Measurements from ENCODE around the gene CISD2. TPM values are rescaled to one million over a fixed set of nuclear protein-coding genes. Genes with fewer than 3 reads are reported as not detected.
"Not testable (repeated sequence)": the region's sequence is repeated elsewhere in the genome, so short reads cannot be mapped to it uniquely, and the experiment has no call there.

CISD2 gene
- total RNA-seq, 1 experiment from 2014 or later, result 69.2 TPM

- DNase-seq (ENCODE audit: low spot score), result no peak
These were observed 19.1 kb upstream of the CISD2 start for GRCh38 chr4:102849579-102850104.

DNA sequence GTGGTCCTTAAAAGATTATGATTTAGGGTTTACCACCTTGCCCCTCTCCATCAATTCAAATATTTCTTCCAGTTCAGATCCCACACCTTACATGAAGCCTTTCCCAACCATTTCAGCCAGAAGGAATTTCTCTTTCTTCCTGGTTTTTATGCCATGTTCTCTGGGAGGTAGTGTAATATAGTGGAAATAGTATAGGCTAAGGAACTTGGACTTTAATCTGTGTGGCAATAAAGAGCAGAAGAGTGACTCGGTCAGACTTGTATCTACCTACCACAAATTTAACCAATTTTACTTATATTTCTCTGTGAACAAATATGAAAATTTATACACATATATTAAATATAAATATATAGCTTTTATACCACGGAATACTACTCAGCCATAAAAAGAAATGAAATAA, 18.4 kb upstream of the CISD2 start:
- DNase-seq (ENCODE audit: low spot score), result no peak

GRCh38 chr4:102858828-102859464, 9.8 kb upstream of the CISD2 start:
- no peak for DNase-seq (ENCODE audit: low spot score)

- no peak for DNase-seq (ENCODE audit: low spot score)
These were observed 8.0 kb upstream of the CISD2 start for GRCh38 chr4:102860611-102861324.

- no peak for DNase-seq (ENCODE audit: low spot score)
These were observed 6.8 kb upstream of the CISD2 start for GRCh38 chr4:102862016-102862415.

DNA sequence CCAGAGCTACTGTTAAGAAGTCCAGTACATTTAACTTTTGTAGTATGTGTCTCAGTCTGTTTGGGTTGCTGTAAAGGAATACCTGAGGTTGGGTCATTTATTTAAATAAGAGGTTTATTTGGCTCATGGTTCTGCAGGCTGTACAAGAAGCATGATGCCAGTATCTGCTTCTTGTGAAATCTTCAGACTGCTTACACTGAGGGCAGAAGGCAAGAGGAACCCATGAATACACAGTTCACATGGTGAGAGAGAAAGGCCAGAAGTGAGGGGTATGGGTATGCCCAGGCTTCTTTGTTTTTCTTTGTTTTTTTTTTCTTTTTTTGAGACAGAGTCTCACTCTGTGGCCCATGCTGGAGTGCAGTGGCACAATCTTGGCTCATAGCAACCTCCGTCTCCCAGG, 6.0 kb upstream of the CISD2 start:
- no peak for DNase-seq (ENCODE audit: low spot score)

DNA sequence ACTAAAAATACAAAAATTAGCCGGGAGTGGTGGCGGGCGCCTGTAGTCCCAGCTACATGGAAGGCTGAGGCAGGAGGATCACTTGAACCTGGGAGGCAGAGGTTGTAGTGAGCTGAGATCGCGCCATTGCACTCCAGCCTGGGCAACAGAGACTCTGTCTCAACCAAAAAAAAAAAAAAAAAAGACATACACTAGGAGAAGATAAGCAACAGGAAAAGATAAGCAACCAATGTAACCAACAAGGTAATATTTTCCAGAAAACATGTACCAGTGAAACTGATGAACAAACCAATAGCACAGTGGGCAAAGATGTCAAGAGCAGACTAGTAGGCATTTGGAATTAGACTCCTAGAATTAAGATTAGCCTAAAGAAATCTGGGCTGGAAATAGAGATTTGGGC, 3.5 kb upstream of the CISD2 start:
- not testable (repeated sequence) for DNase-seq (ENCODE audit: low spot score)

GRCh38 chr4:102867278-102868152, 1.3 kb upstream of the CISD2 start:
- no peak for DNase-seq (ENCODE audit: low spot score)

GRCh38 chr4:102868153-102868780, 525 bp upstream of the CISD2 start:
- DNase-seq (ENCODE audit: low spot score), result no peak

DNA sequence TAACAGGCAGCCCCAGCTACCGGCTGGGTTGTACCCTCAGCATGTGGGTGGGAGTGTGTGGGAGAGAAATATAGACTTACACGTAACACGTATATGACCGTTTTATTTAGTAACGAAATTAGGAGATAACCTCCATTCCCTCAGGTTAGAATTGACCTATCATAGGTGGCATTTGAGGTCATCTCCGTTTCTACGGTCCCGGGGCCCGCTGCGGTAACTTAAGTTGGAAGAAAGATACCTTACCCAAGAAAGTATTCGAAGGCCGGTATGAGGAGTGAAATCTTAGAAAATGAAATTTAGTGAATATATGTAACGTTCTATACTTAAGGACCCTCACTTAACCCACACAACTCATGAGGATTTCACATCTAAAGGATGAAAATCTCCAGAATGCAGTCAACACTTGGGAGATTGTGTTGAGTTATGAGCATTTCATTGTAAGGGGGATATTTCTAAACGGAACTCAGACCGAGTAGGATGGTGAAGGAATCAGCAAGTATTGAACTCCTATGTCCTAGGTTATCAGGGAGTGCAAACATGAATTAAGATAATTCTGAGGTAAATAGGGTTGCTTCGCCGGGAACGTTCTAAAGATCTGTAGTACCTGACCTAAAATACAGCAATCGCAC, 891 bp downstream of the CISD2 start:
- no peak for DNase-seq (ENCODE audit: low spot score)

- DNase-seq (ENCODE audit: low spot score), result peak; percentile 9
These were observed 3.0 kb downstream of the CISD2 start for GRCh38 chr4:102871772-102872171.

DNA sequence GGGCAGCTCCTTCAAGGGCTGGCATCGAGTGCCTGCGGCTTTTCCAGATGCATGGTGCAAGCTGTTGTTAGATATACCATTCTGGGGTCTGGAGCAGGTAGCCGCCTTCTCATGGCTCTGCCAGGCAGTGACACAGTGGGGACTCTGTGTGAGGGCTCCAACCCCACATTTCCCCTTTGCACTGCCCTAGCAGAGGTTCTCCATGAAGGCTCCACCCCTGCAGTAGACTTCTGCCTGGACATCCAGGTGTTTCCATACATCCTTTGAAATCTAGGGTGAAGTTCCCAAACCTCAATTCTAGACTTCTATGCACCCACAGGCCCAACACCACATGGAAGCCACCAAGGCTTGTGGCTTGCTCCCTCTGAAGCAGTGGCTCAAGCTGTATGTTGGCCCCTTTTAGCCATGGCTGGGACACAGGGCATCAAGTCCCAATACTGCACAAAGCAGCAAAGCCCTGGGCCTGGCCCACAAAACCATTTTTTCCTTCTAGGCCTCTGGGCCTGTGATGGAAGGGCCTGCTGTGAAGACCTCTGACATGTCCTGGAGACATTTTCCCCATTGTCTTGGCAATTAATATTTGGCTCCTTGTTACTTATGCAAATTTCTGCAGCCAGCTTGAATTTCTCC, 8.8 kb downstream of the CISD2 start:
- not testable (repeated sequence) for DNase-seq (ENCODE audit: low spot score)

DNA sequence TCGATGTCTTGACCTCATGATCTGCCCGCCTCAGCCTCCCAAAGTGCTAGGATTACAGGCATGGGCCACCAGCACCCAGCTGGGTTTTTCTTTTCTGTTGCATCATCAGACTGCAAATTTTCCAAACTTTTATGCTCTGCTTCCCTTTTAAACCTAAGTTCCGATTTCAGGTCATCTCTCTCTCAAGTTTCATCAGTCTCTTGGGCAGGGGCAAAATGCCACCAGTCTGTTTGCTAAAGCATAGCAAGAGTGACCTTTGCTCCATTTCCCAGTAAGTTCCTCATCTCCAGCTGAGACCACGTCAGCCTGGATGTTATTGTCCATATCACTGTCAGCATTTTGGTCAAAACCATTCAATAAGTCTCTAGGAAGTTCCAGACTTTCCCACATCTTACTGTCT, 9.6 kb downstream of the CISD2 start:
- DNase-seq (ENCODE audit: low spot score), result not testable (repeated sequence)

DNA sequence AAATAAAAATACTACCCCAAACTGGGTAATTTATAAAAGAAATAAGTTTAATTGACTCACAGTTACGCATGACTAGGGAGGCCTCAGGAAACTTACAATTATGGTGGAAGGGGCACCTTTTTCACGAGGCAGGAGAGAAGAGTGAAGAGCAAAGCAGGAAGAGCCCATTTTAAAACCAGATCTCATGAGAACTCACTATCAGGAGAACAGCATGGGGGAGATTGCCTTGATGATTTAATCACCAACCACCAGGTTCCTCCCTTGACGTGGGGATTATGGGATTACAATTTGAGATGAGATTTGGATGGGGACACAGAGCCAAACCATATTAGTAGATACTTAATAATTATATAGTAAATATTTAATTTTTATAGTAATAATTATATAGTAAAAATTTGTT, 10.1 kb downstream of the CISD2 start:
- no peak for DNase-seq (ENCODE audit: low spot score)

GRCh38 chr4:102881343-102881742, 12.6 kb downstream of the CISD2 start:
- DNase-seq (ENCODE audit: low spot score), result no peak

- DNase-seq (ENCODE audit: low spot score), result no peak
These were observed 14.5 kb downstream of the CISD2 start for GRCh38 chr4:102883278-102883677.

DNA sequence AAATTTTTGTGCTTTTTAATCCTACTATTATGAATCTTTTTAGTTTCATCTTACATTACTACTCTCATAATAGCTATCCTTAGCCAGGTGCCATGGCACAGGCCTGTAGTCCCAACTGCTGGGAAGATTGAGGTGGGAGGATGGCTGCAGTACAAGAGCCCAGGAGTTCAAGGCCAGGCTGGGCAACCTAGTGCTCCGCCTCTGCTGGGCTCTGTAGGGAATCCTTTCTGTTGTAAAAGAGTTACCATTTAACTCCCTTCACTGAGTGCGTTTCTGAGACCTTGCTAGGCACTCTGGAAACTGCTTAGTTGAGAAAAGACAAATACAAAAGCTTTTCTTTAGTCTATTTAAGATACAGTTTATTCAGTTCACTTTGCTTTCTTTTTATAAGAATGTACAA, 19.8 kb downstream of the CISD2 start:
- not testable (repeated sequence) for DNase-seq (ENCODE audit: low spot score)

DNA sequence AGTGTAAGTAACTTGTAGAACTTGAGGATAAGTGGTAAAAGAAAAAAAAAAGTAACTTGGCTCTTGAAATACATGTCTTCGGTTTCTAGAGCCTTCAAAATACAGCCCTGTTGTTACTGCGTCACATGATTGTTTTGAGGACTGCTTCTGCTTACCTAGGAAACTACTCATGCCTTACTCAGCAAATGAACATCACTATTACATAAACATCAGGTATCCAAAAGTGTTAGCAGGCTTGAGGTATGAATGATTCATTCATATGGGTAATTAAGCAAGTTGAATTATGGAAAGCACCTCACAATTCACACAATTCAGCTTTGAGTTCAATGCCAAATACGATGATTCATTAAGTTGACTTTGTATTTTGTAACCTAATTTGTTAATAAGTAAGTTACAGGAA, 21.1 kb downstream of the CISD2 start:
- DNase-seq (ENCODE audit: low spot score), result not testable (repeated sequence)

GRCh38 chr4:102896547-102896946, 27.8 kb downstream of the CISD2 start:
- DNase-seq (ENCODE audit: low spot score), result not testable (repeated sequence)

DNA sequence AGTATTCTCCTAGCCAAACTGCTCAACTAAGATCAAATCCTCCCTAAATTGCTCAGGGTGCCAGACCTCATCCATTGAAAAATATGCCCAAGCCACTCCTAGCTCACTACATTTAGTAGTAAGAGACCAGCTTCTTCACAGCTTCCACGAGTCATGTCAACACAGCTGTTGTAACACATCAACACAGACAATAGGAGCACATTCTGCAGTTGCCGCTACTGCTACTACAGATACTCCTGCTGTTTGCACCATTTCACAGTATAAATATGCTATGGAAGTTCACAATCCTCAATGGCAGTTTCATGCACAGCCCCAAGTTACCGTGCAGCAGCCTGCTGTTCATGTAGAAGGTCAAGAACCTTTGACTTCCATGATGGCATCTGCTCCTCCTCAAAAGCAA, 28.8 kb downstream of the CISD2 start:
- not testable (repeated sequence) for DNase-seq (ENCODE audit: low spot score)

DNA sequence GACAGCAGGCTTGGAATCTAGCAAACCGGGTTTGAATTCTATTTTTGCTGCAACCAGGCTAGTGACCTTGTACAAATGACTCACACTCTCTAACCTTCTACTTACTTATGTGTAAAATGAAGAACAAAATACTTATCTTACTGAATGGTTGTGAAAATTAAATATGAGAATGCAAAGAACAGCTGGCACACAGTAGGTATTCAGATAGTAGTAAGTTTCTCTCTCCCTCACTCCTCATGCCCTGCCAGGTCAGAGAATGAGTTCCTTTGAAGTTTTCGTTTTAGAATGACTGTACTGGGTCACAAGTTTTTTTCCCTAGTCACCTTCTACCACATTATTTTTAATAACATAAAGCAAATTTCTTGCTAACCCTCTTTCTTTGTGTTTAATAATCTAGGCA, 33.0 kb downstream of the CISD2 start:
- no peak for DNase-seq (ENCODE audit: low spot score)
